ENCODE data around the gene ZNF529. TPM values are rescaled to one million over a fixed set of nuclear protein-coding genes. Genes with fewer than 3 reads are reported as not detected.
"Not testable (repeated sequence)": the region's sequence is repeated elsewhere in the genome, so short reads cannot be mapped to it uniquely, and the experiment has no call there.

ZNF529 gene
- total RNA-seq (9.0 TPM), polyA plus RNA-seq (18.6 TPM)
- long read RNA-seq, donor 1 = 0 reads
- long read RNA-seq, donor 2, full-length matches to known transcripts = 3 of 8 reads
- long read RNA-seq, donor 2, partial matches to known transcripts = 5 of 8 reads
- long read RNA-seq, donor 2, other reads (novel, unspliced or antisense) = 0 of 8 reads
- long read RNA-seq, donor 3 = 0 reads
- long read RNA-seq, donor 4, partial matches to known transcripts = 7 of 7 reads
- long read RNA-seq, donor 4, other reads (novel, unspliced or antisense) = 0 of 7 reads
- long read RNA-seq, donor 5, full-length matches to known transcripts = 5 of 5 reads
- long read RNA-seq, donor 5, partial matches to known transcripts = 0 of 5 reads
- long read RNA-seq, donor 5, other reads (novel, unspliced or antisense) = 0 of 5 reads
- long read RNA-seq, donor 6, full-length matches to known transcripts = 3 of 3 reads
- long read RNA-seq, donor 6, partial matches to known transcripts = 0 of 3 reads
- long read RNA-seq, donor 6, other reads (novel, unspliced or antisense) = 0 of 3 reads
- long read RNA-seq, donor 7, full-length matches to known transcripts = 2 of 2 reads
- long read RNA-seq, donor 7, partial matches to known transcripts = 0 of 2 reads
- long read RNA-seq, donor 7, other reads (novel, unspliced or antisense) = 0 of 2 reads
- long read RNA-seq, donor 8 = 0 reads
- long read RNA-seq, donor 9, full-length matches to known transcripts = 3 of 18 reads
- long read RNA-seq, donor 9, partial matches to known transcripts = 15 of 18 reads
- long read RNA-seq, donor 9, other reads (novel, unspliced or antisense) = 0 of 18 reads
- long read RNA-seq, donor 10, full-length matches to known transcripts = 1 of 1 reads
- long read RNA-seq, donor 10, partial matches to known transcripts = 0 of 1 reads
- long read RNA-seq, donor 10, other reads (novel, unspliced or antisense) = 0 of 1 reads

- peak within 1 kb of the TSS; percentile 86 to 92 for H3K27ac ChIP-seq (ENCODE audit: low read depth in 1 of 2, low read length in 1 of 2)
- H3K36me3 ChIP-seq (ENCODE audit: control insufficient read depth in 2 of 2, insufficient read depth in 2 of 2, low read length in 1 of 2) = peaks cover 20 to 26% of the 10 kb centered on the region in 2 donors
- no peaks in the 10 kb centered on the region for H3K27me3 ChIP-seq (ENCODE audit: control insufficient read depth in 2 of 2, insufficient read depth in 1 of 2, low read length in 1 of 2)
- DNase-seq (ENCODE audit: low read depth in 6 of 9, low spot score in 9 of 9) = peak; percentile 75 to 95 (median 85)
- peaks cover 0 to 3% of the 10 kb centered on the region in 2 donors for H3K9me3 ChIP-seq (ENCODE audit: control insufficient read depth in 2 of 2, insufficient read depth in 1 of 2, low read length in 1 of 2)
- peak within 1 kb of the TSS; percentile 76 to 92 for H3K4me3 ChIP-seq (ENCODE audit: low read length in 2 of 2)
- under 1% methylated on average over 66 of the region's 66 CpGs for WGBS
- peaks cover 2 to 9% of the 10 kb centered on the region in 2 donors for H3K4me1 ChIP-seq (ENCODE audit: control insufficient read depth in 2 of 2, insufficient read depth in 2 of 2, low read length in 2 of 2)
Observed at GRCh38 chr19:36573020-36573894, at the start of gene ZNF529. TSS of gene ZNF529 (minus strand) at chr19:36573292. CDS start at chr19:36572346, 946 bp downstream.

DNA sequence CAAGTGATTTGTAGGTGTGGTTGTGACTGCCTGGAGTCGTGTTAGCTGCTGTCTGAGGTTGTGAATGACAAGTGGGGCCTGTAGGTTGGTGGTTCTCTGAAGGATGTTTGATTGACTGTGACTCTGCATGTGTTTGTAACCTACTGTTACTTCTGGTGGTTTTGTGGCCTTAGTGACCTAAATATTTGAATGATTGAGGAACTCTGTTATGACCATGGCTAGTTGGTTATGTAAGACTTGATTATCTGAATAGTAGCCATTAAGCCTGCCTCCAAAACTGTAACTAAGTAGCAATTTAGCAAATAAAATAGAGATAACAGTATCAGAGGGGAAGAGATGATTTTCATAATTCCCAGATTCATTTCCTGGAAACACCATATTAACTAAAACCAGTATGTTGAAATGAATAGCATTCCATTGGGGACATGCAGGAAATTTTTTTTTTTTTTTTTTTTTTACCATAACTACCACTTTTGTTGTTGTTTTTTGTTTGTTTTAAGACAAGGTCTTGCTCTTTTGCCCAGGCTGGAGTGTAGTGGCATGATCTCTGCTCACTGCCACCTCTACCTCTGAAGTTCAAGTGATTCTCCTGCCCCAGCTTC lies 32.9 kb upstream of the ZNF529 start:
- WGBS = 13% methylated on average over 1 of the region's 1 CpG
- peaks cover 5 to 6% of the 10 kb centered on the region in 2 donors for H3K4me1 ChIP-seq (ENCODE audit: control insufficient read depth in 2 of 2, insufficient read depth in 2 of 2, low read length in 2 of 2)
- peaks cover 0 to 5% of the 10 kb centered on the region in 2 donors for H3K36me3 ChIP-seq (ENCODE audit: control insufficient read depth in 2 of 2, insufficient read depth in 2 of 2, low read length in 1 of 2)
- H3K4me3 ChIP-seq (ENCODE audit: low read length in 2 of 2) = peak overlapping the region; percentile 81 to 88
- no peak for DNase-seq (ENCODE audit: low read depth in 6 of 9, low spot score in 9 of 9)
- H3K9me3 ChIP-seq (ENCODE audit: control insufficient read depth in 2 of 2, insufficient read depth in 1 of 2, low read length in 1 of 2) = no peaks in the 10 kb centered on the region
- H3K27ac ChIP-seq (ENCODE audit: low read depth in 1 of 2, low read length in 1 of 2) = peak overlapping the region in 1 of 2 donors; percentile 92
- H3K27me3 ChIP-seq (ENCODE audit: control insufficient read depth in 2 of 2, insufficient read depth in 1 of 2, low read length in 1 of 2) = no peaks in the 10 kb centered on the region

- H3K27ac ChIP-seq (ENCODE audit: low read depth in 1 of 2, low read length in 1 of 2) = peak within 1 kb of the TSS; percentile 92 to 96
- peak within 1 kb of the TSS; percentile 81 to 88 for H3K4me3 ChIP-seq (ENCODE audit: low read length in 2 of 2)
- no peaks in the 10 kb centered on the region for H3K9me3 ChIP-seq (ENCODE audit: control insufficient read depth in 2 of 2, insufficient read depth in 1 of 2, low read length in 1 of 2)
- no peaks in the 10 kb centered on the region for H3K27me3 ChIP-seq (ENCODE audit: control insufficient read depth in 2 of 2, insufficient read depth in 1 of 2, low read length in 1 of 2)
- peaks cover 0 to 5% of the 10 kb centered on the region in 2 donors for H3K36me3 ChIP-seq (ENCODE audit: control insufficient read depth in 2 of 2, insufficient read depth in 2 of 2, low read length in 1 of 2)
- peak; percentile 63 to 94 (median 81) for DNase-seq (ENCODE audit: low read depth in 6 of 9, low spot score in 9 of 9)
- WGBS = 2% methylated on average over 73 of the region's 73 CpGs
- H3K4me1 ChIP-seq (ENCODE audit: control insufficient read depth in 2 of 2, insufficient read depth in 2 of 2, low read length in 2 of 2) = peaks cover 5 to 6% of the 10 kb centered on the region in 2 donors
Observed at GRCh38 chr19:36605101-36605876, 32.2 kb upstream of the ZNF529 start, which contains the start of gene ZNF382. TSS of gene ZNF382 (plus strand) at chr19:36605313. CDS start at chr19:36609915, 4,602 bp downstream.

DNA sequence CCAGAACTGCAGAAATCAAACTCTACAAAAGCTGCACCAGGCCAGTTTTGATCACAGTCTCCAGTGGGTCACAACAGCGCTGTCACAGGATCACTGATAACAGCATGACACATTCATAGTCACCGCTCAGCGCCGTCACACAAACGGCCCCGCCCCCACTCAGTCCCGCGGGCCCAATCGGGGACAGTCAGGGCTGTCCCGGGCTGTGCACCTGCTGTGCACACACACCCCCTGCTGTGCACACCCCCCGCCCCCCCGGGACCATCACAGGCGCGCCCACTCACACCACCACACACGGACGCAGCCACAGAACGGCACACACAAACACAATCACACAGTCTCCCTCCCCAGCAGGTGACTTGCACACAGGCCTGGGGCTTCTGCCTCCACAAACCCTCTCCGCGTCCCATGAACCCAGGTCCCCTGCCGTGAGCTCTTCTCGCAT lies 31.6 kb upstream of the ZNF529 start:
- H3K4me1 ChIP-seq (ENCODE audit: control insufficient read depth in 2 of 2, insufficient read depth in 2 of 2, low read length in 2 of 2) = peaks cover 5 to 6% of the 10 kb centered on the region in 2 donors
- peak overlapping the region; percentile 81 to 88 for H3K4me3 ChIP-seq (ENCODE audit: low read length in 2 of 2)
- peak in 8 of 9 donors; percentile 51 to 87 (median 72) for DNase-seq (ENCODE audit: low read depth in 6 of 9, low spot score in 9 of 9)
- no peaks in the 10 kb centered on the region for H3K9me3 ChIP-seq (ENCODE audit: control insufficient read depth in 2 of 2, insufficient read depth in 1 of 2, low read length in 1 of 2)
- under 1% methylated on average over 21 of the region's 21 CpGs for WGBS
- peaks cover 0 to 4% of the 10 kb centered on the region in 2 donors for H3K36me3 ChIP-seq (ENCODE audit: control insufficient read depth in 2 of 2, insufficient read depth in 2 of 2, low read length in 1 of 2)
- H3K27ac ChIP-seq (ENCODE audit: low read depth in 1 of 2, low read length in 1 of 2) = peak overlapping the region; percentile 92 to 96
- H3K27me3 ChIP-seq (ENCODE audit: control insufficient read depth in 2 of 2, insufficient read depth in 1 of 2, low read length in 1 of 2) = no peaks in the 10 kb centered on the region

GRCh38 chr19:36602681-36603080 lies 29.6 kb upstream of the ZNF529 start:
- not testable (repeated sequence) for H3K27me3 ChIP-seq (ENCODE audit: control insufficient read depth in 2 of 2, insufficient read depth in 1 of 2, low read length in 1 of 2); H3K36me3 ChIP-seq (ENCODE audit: control insufficient read depth in 2 of 2, insufficient read depth in 2 of 2, low read length in 1 of 2); DNase-seq (ENCODE audit: low read depth in 6 of 9, low spot score in 9 of 9); H3K27ac ChIP-seq (ENCODE audit: low read depth in 1 of 2, low read length in 1 of 2); H3K4me1 ChIP-seq (ENCODE audit: control insufficient read depth in 2 of 2, insufficient read depth in 2 of 2, low read length in 2 of 2); H3K9me3 ChIP-seq (ENCODE audit: control insufficient read depth in 2 of 2, insufficient read depth in 1 of 2, low read length in 1 of 2); H3K4me3 ChIP-seq (ENCODE audit: low read length in 2 of 2)
- WGBS = 90% methylated on average over 10 of the region's 10 CpGs

DNA sequence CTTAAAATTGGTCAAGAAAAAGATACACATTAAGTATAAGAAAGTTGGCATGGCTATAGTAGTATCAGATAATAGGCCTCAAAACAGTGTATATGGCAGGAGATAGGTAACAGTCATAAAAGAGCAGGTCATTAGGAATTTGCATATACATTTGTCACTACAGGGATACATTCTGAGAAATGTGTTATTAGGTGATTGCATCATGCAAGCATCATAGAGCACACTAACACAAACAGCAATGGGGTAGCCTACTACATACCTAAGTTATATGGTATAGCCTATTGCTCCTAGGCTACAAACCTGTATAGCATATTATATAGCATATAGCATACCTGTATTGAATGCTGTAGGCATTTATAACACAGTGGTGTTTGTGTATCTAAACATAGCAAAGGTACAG lies 6.2 kb upstream of the ZNF529 start:
- H3K36me3 ChIP-seq (ENCODE audit: control insufficient read depth in 2 of 2, insufficient read depth in 2 of 2, low read length in 1 of 2) = peaks cover 15 to 18% of the 10 kb centered on the region in 2 donors
- no peak overlapping the region for H3K4me3 ChIP-seq (ENCODE audit: low read length in 2 of 2)
- H3K9me3 ChIP-seq (ENCODE audit: control insufficient read depth in 2 of 2, insufficient read depth in 1 of 2, low read length in 1 of 2) = peaks cover 1 to 5% of the 10 kb centered on the region in 2 donors

GRCh38 chr19:36577271-36577996 lies 4.3 kb upstream of the ZNF529 start:
- no peak overlapping the region for H3K27ac ChIP-seq (ENCODE audit: low read depth in 1 of 2, low read length in 1 of 2)
- peaks cover 2 to 8% of the 10 kb centered on the region in 2 donors for H3K4me1 ChIP-seq (ENCODE audit: control insufficient read depth in 2 of 2, insufficient read depth in 2 of 2, low read length in 2 of 2)
- peaks cover 15% of the 10 kb centered on the region in 2 donors for H3K36me3 ChIP-seq (ENCODE audit: control insufficient read depth in 2 of 2, insufficient read depth in 2 of 2, low read length in 1 of 2)
- H3K9me3 ChIP-seq (ENCODE audit: control insufficient read depth in 2 of 2, insufficient read depth in 1 of 2, low read length in 1 of 2) = peaks cover 1 to 5% of the 10 kb centered on the region in 2 donors
- no peak for DNase-seq (ENCODE audit: low read depth in 6 of 9, low spot score in 9 of 9)
- no peak overlapping the region for H3K4me3 ChIP-seq (ENCODE audit: low read length in 2 of 2)
- H3K27me3 ChIP-seq (ENCODE audit: control insufficient read depth in 2 of 2, insufficient read depth in 1 of 2, low read length in 1 of 2) = no peaks in the 10 kb centered on the region
- 100% methylated on average over 3 of the region's 3 CpGs for WGBS

More for the DNA sequence above, 6.2 kb upstream of the ZNF529 start:
- Histone ChIP-seq H3K4me1 (ENCODE audit: control insufficient read depth in 2 of 2, insufficient read depth in 2 of 2, low read length in 2 of 2) (peaks cover 1 to 2% of the 10 kb centered on the region in 2 donors), H3K27me3 (ENCODE audit: control insufficient read depth in 2 of 2, insufficient read depth in 1 of 2, low read length in 1 of 2) (no peaks in the 10 kb centered on the region), H3K27ac (ENCODE audit: low read depth in 1 of 2, low read length in 1 of 2) (no peak overlapping the region)
- DNase-seq (ENCODE audit: low read depth in 6 of 9, low spot score in 9 of 9) = no peak

All from thymus (tissue), 14 donors.